ENCODE data around the gene MALRD1. TPM values are rescaled to one million over a fixed set of nuclear protein-coding genes. Genes with fewer than 3 reads are reported as not detected.

The MALRD1 gene
- total RNA-seq, 1 experiment from 2014 or later, result 0.86 TPM

DNA sequence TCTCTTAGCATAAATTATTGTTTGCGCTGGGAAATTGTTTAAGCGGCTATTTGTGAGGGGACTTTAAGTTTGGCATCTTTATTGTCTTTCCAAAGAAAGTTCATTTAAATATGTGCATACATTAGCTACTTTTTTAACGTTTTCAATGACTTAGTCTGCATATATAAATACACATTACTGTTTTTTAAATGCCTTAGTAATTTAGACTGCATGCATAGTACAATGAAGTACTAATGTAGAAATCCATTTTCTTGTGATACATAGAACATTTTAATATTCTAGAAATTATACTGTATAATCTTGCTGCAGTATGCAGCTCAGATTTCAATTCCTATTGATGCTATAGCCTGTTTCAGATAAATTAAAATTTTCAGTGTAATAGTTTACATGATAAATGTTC lies 325.4 kb downstream of the MALRD1 start:
- no peak overlapping the region for H3K27ac ChIP-seq (ENCODE audit: low read depth, low read length, poor library complexity, severe bottlenecking)
- H3K4me3 ChIP-seq (ENCODE audit: low read depth, low read length, poor library complexity, severe bottlenecking), result no peak overlapping the region
- H3K36me3 ChIP-seq (ENCODE audit: insufficient read depth, low read length, poor library complexity, severe bottlenecking), result no peaks in the 10 kb centered on the region
- no peaks in the 10 kb centered on the region for H3K27me3 ChIP-seq (replicated peaks; ENCODE audit: insufficient read depth, low read depth, low read length, poor library complexity)
- intact Hi-C loops (cut with micrococcal nuclease; ENCODE audit: unreplicated experiment), result no loop called here
- ChIA-PET CTCF (no interaction called here), POLR2A (ENCODE audit: low non-redundant PET) (no interaction called here)
- H3K4me1 ChIP-seq (ENCODE audit: insufficient read depth, low read length, poor library complexity, severe bottlenecking), result no peaks in the 10 kb centered on the region
- TF ChIP-seq EZH2 (IDR thresholded peaks at IDR 0.05; ENCODE audit: borderline replicate concordance, low read depth, low read length, poor library complexity, severe bottlenecking), result no peak
- TF ChIP-seq, protein P1, sequence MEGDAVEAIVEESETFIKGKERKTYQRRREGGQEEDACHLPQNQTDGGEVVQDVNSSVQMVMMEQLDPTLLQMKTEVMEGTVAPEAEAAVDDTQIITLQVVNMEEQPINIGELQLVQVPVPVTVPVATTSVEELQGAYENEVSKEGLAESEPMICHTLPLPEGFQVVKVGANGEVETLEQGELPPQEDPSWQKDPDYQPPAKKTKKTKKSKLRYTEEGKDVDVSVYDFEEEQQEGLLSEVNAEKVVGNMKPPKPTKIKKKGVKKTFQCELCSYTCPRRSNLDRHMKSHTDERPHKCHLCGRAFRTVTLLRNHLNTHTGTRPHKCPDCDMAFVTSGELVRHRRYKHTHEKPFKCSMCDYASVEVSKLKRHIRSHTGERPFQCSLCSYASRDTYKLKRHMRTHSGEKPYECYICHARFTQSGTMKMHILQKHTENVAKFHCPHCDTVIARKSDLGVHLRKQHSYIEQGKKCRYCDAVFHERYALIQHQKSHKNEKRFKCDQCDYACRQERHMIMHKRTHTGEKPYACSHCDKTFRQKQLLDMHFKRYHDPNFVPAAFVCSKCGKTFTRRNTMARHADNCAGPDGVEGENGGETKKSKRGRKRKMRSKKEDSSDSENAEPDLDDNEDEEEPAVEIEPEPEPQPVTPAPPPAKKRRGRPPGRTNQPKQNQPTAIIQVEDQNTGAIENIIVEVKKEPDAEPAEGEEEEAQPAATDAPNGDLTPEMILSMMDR (conservative IDR thresholded peaks at IDR 0.05; ENCODE audit: low read depth, low read length), result no peak
- no TSS peak for BruUV-seq (replicated peaks)
- no peak for DNase-seq (ENCODE audit: low spot score)
- no peaks in the 10 kb centered on the region for H3K9me3 ChIP-seq (ENCODE audit: low read depth, low read length, poor library complexity, severe bottlenecking)

DNA sequence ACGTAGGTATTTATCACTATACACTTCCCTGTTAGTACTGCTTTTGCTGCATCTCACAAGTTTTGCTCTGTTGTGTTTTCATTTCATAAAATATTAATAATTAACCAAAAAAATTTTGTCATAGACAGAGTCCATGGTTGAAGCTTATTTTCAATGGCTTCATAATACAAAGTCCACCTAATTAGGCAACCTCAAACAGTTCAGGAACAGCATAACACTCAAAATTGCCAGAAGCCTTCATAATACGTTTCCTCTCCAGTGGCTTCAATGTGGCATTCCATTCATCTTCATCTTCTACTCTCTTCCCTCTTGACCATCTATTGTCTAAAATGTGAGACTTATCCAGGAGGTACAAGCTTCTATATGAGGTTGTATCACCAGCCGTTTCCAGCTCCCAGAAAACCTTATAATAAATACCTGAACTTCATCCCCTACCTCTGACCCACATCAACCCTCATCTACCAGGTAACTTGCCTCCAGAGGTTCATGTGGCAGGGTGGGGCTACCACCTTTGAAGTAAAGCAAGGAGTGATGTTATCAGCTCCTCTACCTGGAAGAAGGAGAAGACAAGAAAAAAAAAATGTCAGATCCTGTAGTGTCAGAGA lies 337.3 kb downstream of the MALRD1 start:
- intact Hi-C loops (cut with micrococcal nuclease; ENCODE audit: unreplicated experiment), result no loop called here
- H3K4me1 ChIP-seq (ENCODE audit: insufficient read depth, low read length, poor library complexity, severe bottlenecking), result no peaks in the 10 kb centered on the region
- no peak overlapping the region for H3K4me3 ChIP-seq (ENCODE audit: low read depth, low read length, poor library complexity, severe bottlenecking)
- BruUV-seq (replicated peaks), result no TSS peak
- no peaks in the 10 kb centered on the region for H3K36me3 ChIP-seq (ENCODE audit: insufficient read depth, low read length, poor library complexity, severe bottlenecking)
- no peak overlapping the region for H3K27ac ChIP-seq (ENCODE audit: low read depth, low read length, poor library complexity, severe bottlenecking)
- no peaks in the 10 kb centered on the region for H3K27me3 ChIP-seq (replicated peaks; ENCODE audit: insufficient read depth, low read depth, low read length, poor library complexity)
- no peaks in the 10 kb centered on the region for H3K9me3 ChIP-seq (ENCODE audit: low read depth, low read length, poor library complexity, severe bottlenecking)
- no peak for TF ChIP-seq EZH2 (IDR thresholded peaks at IDR 0.05; ENCODE audit: borderline replicate concordance, low read depth, low read length, poor library complexity, severe bottlenecking)
- TF ChIP-seq, protein P1 (conservative IDR thresholded peaks at IDR 0.05; ENCODE audit: low read depth, low read length), result no peak
- ChIA-PET POLR2A (ENCODE audit: low non-redundant PET) (no interaction called here), CTCF (no interaction called here)
- DNase-seq (ENCODE audit: low spot score), result no peak

GRCh38 chr10:19408924-19409323 lies 360.3 kb downstream of the MALRD1 start:
- POLR2A ChIA-PET (ENCODE audit: low non-redundant PET), result no interaction called here
- no peaks in the 10 kb centered on the region for H3K9me3 ChIP-seq (ENCODE audit: low read depth, low read length, poor library complexity, severe bottlenecking)
- no peaks in the 10 kb centered on the region for H3K4me1 ChIP-seq (ENCODE audit: insufficient read depth, low read length, poor library complexity, severe bottlenecking)
- BruUV-seq (replicated peaks), result no TSS peak
- H3K4me3 ChIP-seq (ENCODE audit: low read depth, low read length, poor library complexity, severe bottlenecking), result no peak overlapping the region
- H3K36me3 ChIP-seq (ENCODE audit: insufficient read depth, low read length, poor library complexity, severe bottlenecking), result no peaks in the 10 kb centered on the region
- TF ChIP-seq, protein P1 (conservative IDR thresholded peaks at IDR 0.05; ENCODE audit: low read depth, low read length), result no peak
- TF ChIP-seq EZH2 (IDR thresholded peaks at IDR 0.05; ENCODE audit: borderline replicate concordance, low read depth, low read length, poor library complexity, severe bottlenecking), result no peak
- DNase-seq (ENCODE audit: low spot score), result no peak
- CTCF ChIA-PET, result no interaction called here
- no peaks in the 10 kb centered on the region for H3K27me3 ChIP-seq (replicated peaks; ENCODE audit: insufficient read depth, low read depth, low read length, poor library complexity)
- intact Hi-C loops (cut with micrococcal nuclease; ENCODE audit: unreplicated experiment), result no loop called here
- H3K27ac ChIP-seq (ENCODE audit: low read depth, low read length, poor library complexity, severe bottlenecking), result no peak overlapping the region

Measured in A673 (cell line).